HG03457 (cell line): Measurements from ENCODE around the gene RANBP10.
"Not testable (repeated sequence)": the region's sequence is repeated elsewhere in the genome, so short reads cannot be mapped to it uniquely, and the experiment has no call there.

Source experiments
- ATAC-seq: cut with Tn5 transposase; IDR thresholded peaks from one replicate; pipeline ENCODE4 v1.9.1; 2021; ENCODE audit warnings: moderate number of reproducible peaks; ENCODE audit not compliant: unreplicated experiment

RANBP10 gene

GRCh38 chr16:67806428-67807147, at the start of gene RANBP10, which contains the start of gene TSNAXIP1:
Gene RANBP10, minus strand, starts transcription at chr16:67806560. Its CDS starts 24 bp downstream, at chr16:67806536.
Gene TSNAXIP1, plus strand, starts transcription at chr16:67806889. Its CDS starts 261 bp downstream, at chr16:67807150.
- peak; percentile 87 for ATAC-seq

- no peak for ATAC-seq
These were observed 49.4 kb upstream of the RANBP10 start for GRCh38 chr16:67855789-67856188.

GRCh38 chr16:67853670-67854069, 47.3 kb upstream of the RANBP10 start:
- ATAC-seq, result no peak

- ATAC-seq, result no peak
These were observed 41.8 kb upstream of the RANBP10 start for GRCh38 chr16:67848118-67848517.

- ATAC-seq, result peak; percentile 29
These were observed 40.9 kb upstream of the RANBP10 start, which contains the start of gene CENPT for GRCh38 chr16:67847064-67847861. Gene CENPT, minus strand, starts transcription at chr16:67847693. Its CDS starts 13,834 bp downstream, at chr16:67833859.

GRCh38 chr16:67846320-67847063, 40.1 kb upstream of the RANBP10 start, which contains the start of gene NUTF2:
Gene NUTF2, plus strand, starts transcription at chr16:67846933. Its CDS starts 18,198 bp downstream, at chr16:67865131.
- ATAC-seq, result peak; percentile 43

- no peak for ATAC-seq
These were observed 39.6 kb upstream of the RANBP10 start for GRCh38 chr16:67846063-67846319.

GRCh38 chr16:67845291-67846062, 39.1 kb upstream of the RANBP10 start:
- no peak for ATAC-seq

GRCh38 chr16:67844497-67844896, 38.1 kb upstream of the RANBP10 start:
- ATAC-seq, result no peak

GRCh38 chr16:67843343-67843765, 37.0 kb upstream of the RANBP10 start:
- no peak for ATAC-seq

- peak; percentile 2 for ATAC-seq
These were observed 36.4 kb upstream of the RANBP10 start for GRCh38 chr16:67842509-67843342.

- ATAC-seq, result peak; percentile 42
These were observed 35.6 kb upstream of the RANBP10 start, which contains the start of gene THAP11 for GRCh38 chr16:67841816-67842508. Gene THAP11, plus strand, starts transcription at chr16:67842320. Its CDS starts 235 bp downstream, at chr16:67842555.

- ATAC-seq, result no peak
These were observed 34.9 kb upstream of the RANBP10 start for GRCh38 chr16:67841198-67841815.

GRCh38 chr16:67837811-67838210, 31.5 kb upstream of the RANBP10 start:
- ATAC-seq, result no peak

- ATAC-seq, result not testable (repeated sequence)
These were observed 30.8 kb upstream of the RANBP10 start for GRCh38 chr16:67837190-67837589.

- no peak for ATAC-seq
These were observed 27.9 kb upstream of the RANBP10 start for GRCh38 chr16:67834242-67834614.

- ATAC-seq, result peak; percentile 86
These were observed 27.3 kb upstream of the RANBP10 start for GRCh38 chr16:67833415-67834241.

- ATAC-seq, result no peak
These were observed 26.7 kb upstream of the RANBP10 start for GRCh38 chr16:67833030-67833414.
